GM18519 (cell line): ENCODE results near the gene TMEM272.
A peak's percentile ranks its signal among the peaks of the same experiment; 100 is the strongest.

Experiments
- ATAC-seq: cut with Tn5 transposase; IDR thresholded peaks from one replicate; pipeline ENCODE4 v1.9.1; 2021; ENCODE audit warnings: mild to moderate bottlenecking, moderate library complexity; ENCODE audit not compliant: unreplicated experiment, low FRiP score

The TMEM272 gene

GRCh38 chr13:51807041-51807440 is 37.9 kb downstream of the TMEM272 start:
- ATAC-seq: no peak

GRCh38 chr13:51806566-51806965 is 38.4 kb downstream of the TMEM272 start:
- no peak for ATAC-seq

- no peak for ATAC-seq
These were observed 39.1 kb downstream of the TMEM272 start for GRCh38 chr13:51805925-51806324.

- no peak for ATAC-seq
These were observed 39.7 kb downstream of the TMEM272 start for GRCh38 chr13:51805313-51805712.

GRCh38 chr13:51804295-51805172 is 40.4 kb downstream of the TMEM272 start:
- no peak for ATAC-seq

GRCh38 chr13:51803422-51804294 is 41.3 kb downstream of the TMEM272 start, which contains the start of gene DHRS12:
TSS of gene DHRS12 (minus strand) at chr13:51804163. CDS start at chr13:51799659, 4,504 bp downstream.
- peak; percentile 68 for ATAC-seq

- ATAC-seq: no peak
These were observed 42.2 kb downstream of the TMEM272 start for GRCh38 chr13:51802631-51803418.

GRCh38 chr13:51801631-51802099 is 43.3 kb downstream of the TMEM272 start:
- no peak for ATAC-seq

GRCh38 chr13:51800486-51800885 is 44.5 kb downstream of the TMEM272 start:
- no peak for ATAC-seq

- ATAC-seq: no peak
These were observed 45.7 kb downstream of the TMEM272 start for GRCh38 chr13:51799261-51799660.

GRCh38 chr13:51797664-51798488 is 47.1 kb downstream of the TMEM272 start:
- peak; percentile 45 for ATAC-seq

GRCh38 chr13:51796546-51796945 is 48.4 kb downstream of the TMEM272 start:
- no peak for ATAC-seq

- ATAC-seq: no peak
These were observed 49.6 kb downstream of the TMEM272 start for GRCh38 chr13:51795419-51795818.

GRCh38 chr13:51794964-51795363 is 50.0 kb downstream of the TMEM272 start:
- ATAC-seq: no peak

GRCh38 chr13:51793570-51794271 is 51.3 kb downstream of the TMEM272 start:
- ATAC-seq: peak; percentile 39

GRCh38 chr13:51786425-51787265 is 58.3 kb downstream of the TMEM272 start:
- ATAC-seq: no peak

- no peak for ATAC-seq
These were observed 59.1 kb downstream of the TMEM272 start for GRCh38 chr13:51785712-51786424.
